ENCODE data around the gene ANK3. TPM values are rescaled to one million over a fixed set of nuclear protein-coding genes. Genes with fewer than 3 reads are reported as not detected.
A peak's percentile ranks its signal among the peaks of the same experiment; 100 is the strongest.

The ANK3 gene
- total RNA-seq, 1 donor from 2014 or later = 192 TPM

- ATAC-seq (ENCODE audit: poor library complexity) (no peak), DNase-seq (no peak)
- intact Hi-C loops (cut with DNase I) = no loop called here
These were observed 379.8 kb downstream of the ANK3 start for GRCh38 chr10:60009710-60010383.

GRCh38 chr10:60009276-60009675 lies 380.4 kb downstream of the ANK3 start:
- intact Hi-C loops (cut with DNase I) = no loop called here
- no peak for DNase-seq
- no peak for ATAC-seq (ENCODE audit: poor library complexity)

GRCh38 chr10:60008816-60009215 lies 380.9 kb downstream of the ANK3 start:
- no peak for DNase-seq
- no peak for ATAC-seq (ENCODE audit: poor library complexity)
- intact Hi-C loops (cut with DNase I) = no loop called here

GRCh38 chr10:60006062-60006461 lies 383.6 kb downstream of the ANK3 start:
- ATAC-seq (ENCODE audit: poor library complexity) (no peak), DNase-seq (no peak)
- intact Hi-C loops (cut with DNase I) = no loop called here

- intact Hi-C loops (cut with DNase I) = no loop called here
- ATAC-seq (ENCODE audit: poor library complexity) (no peak), DNase-seq (no peak)
These were observed 385.8 kb downstream of the ANK3 start for GRCh38 chr10:60003651-60004523.

- intact Hi-C loops (cut with DNase I) = no loop called here
These were observed 388.9 kb downstream of the ANK3 start for GRCh38 chr10:60000747-60001146.

GRCh38 chr10:59997827-59998525 lies 391.7 kb downstream of the ANK3 start:
- ATAC-seq (ENCODE audit: poor library complexity) (no peak), DNase-seq (no peak)
- intact Hi-C loops (cut with DNase I) = no loop called here

More at GRCh38 chr10:60000747-60001146, 388.9 kb downstream of the ANK3 start:
- DNase-seq = no peak
- ATAC-seq (ENCODE audit: poor library complexity) = no peak

GRCh38 chr10:59995862-59996261 lies 393.8 kb downstream of the ANK3 start:
- DNase-seq = no peak
- intact Hi-C loops (cut with DNase I) = no loop called here
- no peak for ATAC-seq (ENCODE audit: poor library complexity)

- ATAC-seq (ENCODE audit: poor library complexity) (no peak), DNase-seq (no peak)
- intact Hi-C loops (cut with DNase I) = no loop called here
These were observed 395.7 kb downstream of the ANK3 start for GRCh38 chr10:59993931-59994330.

GRCh38 chr10:59991661-59992060 lies 398.0 kb downstream of the ANK3 start:
- intact Hi-C loops (cut with DNase I) = no loop called here
- DNase-seq (no peak), ATAC-seq (ENCODE audit: poor library complexity) (peak; percentile 68)

GRCh38 chr10:59991117-59991516 lies 398.6 kb downstream of the ANK3 start:
- intact Hi-C loops (cut with DNase I) = no loop called here
- DNase-seq (no peak), ATAC-seq (ENCODE audit: poor library complexity) (no peak)

- intact Hi-C loops (cut with DNase I) = no loop called here
- DNase-seq (no peak), ATAC-seq (ENCODE audit: poor library complexity) (no peak)
These were observed 404.0 kb downstream of the ANK3 start for GRCh38 chr10:59985639-59986038.

GRCh38 chr10:59984415-59984814 lies 405.3 kb downstream of the ANK3 start:
- ATAC-seq (ENCODE audit: poor library complexity) = no peak
- no peak for DNase-seq
- intact Hi-C loops (cut with DNase I) = no loop called here

- DNase-seq (no peak), ATAC-seq (ENCODE audit: poor library complexity) (no peak)
- intact Hi-C loops (cut with DNase I) = no loop called here
These were observed 409.3 kb downstream of the ANK3 start for GRCh38 chr10:59980356-59980755.

- intact Hi-C loops (cut with DNase I) = no loop called here
- no peak for ATAC-seq (ENCODE audit: poor library complexity)
- no peak for DNase-seq
These were observed 412.2 kb downstream of the ANK3 start for GRCh38 chr10:59977486-59977885.

- DNase-seq (no peak), ATAC-seq (ENCODE audit: poor library complexity) (no peak)
- intact Hi-C loops (cut with DNase I) = no loop called here
These were observed 412.8 kb downstream of the ANK3 start for GRCh38 chr10:59976909-59977308.

Measured in Right ventricle myocardium superior (tissue), 1 donor.